NCI-H2107 treated with DMSO at 0.1 percent for 48 hours (cell line): ENCODE results near the gene ENTREP3.

Experiments
- DNase-seq: peaks from one replicate; lab custom pipeline; 2025; ENCODE audit not compliant: unreplicated experiment; lab: John Stamatoyannopoulos, UW

ENTREP3 gene

DNA sequence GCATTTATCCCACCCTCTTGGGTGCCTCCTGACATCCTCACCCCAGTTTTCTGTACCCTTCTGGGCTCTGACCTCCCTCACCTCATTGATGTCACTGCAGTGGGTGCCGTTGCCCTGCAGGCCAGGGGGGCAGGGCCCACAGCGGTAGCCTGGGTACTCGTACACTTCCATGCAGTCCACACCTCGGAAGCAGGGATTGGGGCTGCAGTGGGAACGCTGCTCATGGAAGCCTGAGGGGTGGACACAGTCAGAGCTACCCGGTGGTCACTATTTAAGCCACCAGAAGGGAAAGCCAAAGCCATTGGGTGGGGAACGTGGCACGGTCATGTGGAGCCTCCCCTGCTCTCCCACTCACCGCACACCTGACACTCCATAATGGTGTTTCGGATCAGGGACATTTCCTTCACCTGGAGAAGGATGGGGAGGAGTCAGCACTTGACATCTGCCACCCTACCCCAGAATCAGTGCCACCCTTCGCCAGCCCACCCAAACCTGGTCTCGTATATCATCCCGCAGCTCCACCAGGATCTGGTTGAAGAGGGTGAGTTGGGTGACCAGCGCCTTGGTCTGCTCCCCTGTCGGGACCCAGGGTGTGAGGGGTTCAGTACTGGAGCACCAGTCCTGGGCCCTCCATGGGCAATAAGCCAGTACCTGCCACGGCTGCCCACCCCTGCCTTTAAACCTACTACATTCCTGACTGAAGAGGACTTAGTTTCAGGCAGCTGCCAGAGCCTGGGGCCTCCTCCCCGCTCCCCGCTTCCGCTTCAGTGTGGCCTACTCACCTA, 52.4 kb downstream of the ENTREP3 start:
- no peak for DNase-seq

DNA sequence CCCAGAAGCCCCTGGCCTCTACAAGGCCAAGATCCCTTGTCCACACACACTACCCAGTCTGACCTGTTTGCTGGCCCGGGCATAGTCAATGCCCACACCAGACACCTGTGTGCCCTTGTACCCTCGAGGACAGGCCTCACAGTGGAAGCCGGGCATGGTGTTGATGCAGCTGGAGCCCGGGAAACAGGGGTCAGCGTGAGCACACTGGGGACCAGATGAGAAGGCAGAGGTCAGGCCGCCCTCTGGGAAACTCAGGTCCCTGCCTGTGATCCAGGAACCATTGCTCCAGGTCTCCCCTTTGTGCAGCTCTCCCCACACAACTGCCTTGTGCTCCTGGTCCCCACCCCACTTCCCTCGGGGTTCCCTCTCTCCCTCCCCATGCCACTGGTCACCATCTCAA, 53.1 kb downstream of the ENTREP3 start:
- no peak for DNase-seq

GRCh38 chr1:155200920-155201319, 54.4 kb downstream of the ENTREP3 start:
- no peak for DNase-seq

DNA sequence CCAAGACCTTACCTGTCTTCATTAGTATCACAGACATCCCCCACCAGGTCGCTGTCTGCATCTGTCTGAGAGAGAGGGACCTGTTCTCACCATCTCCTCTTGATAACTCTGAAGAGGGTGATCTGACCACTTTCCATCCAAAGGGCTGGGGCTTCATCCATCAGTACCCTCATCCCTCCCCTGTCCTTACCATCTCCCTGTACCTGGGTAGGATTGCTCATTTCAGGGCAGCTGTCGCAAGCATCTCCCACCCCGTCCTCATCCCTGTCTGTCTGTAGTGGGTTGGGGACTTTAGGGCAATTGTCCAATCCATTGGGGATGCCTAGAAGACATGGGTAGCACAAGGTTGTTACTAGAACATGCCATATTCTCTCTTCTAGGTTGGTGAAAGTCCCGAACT, 55.5 kb downstream of the ENTREP3 start:
- DNase-seq: no peak

GRCh38 chr1:155198547-155198906, 56.8 kb downstream of the ENTREP3 start:
- DNase-seq: no peak

GRCh38 chr1:155197901-155198546, 57.3 kb downstream of the ENTREP3 start:
- DNase-seq: no peak
